Measurements from ENCODE around the gene AP1G2. TPM values are rescaled to one million over a fixed set of nuclear protein-coding genes. Genes with fewer than 3 reads are reported as not detected.

Gene AP1G2
- total RNA-seq, 1 experiment from 2014 or later: 26.0 TPM

GRCh38 chr14:23572836-23573235 is 5.2 kb upstream of the AP1G2 start:
- H3K27ac ChIP-seq (ENCODE audit: low read depth, low read length, poor library complexity, severe bottlenecking): no peak overlapping the region
- ChIA-PET POLR2A (ENCODE audit: low non-redundant PET) (no interaction called here), CTCF (interaction anchor here (0.6 kb wide), 2 partner anchors 93 to 385 kb away, joined by 3 read pairs; no protein-coding TSS in a partner anchor)
- H3K4me3 ChIP-seq (ENCODE audit: low read depth, low read length, poor library complexity, severe bottlenecking): no peak overlapping the region
- H3K9me3 ChIP-seq (ENCODE audit: low read depth, low read length, poor library complexity, severe bottlenecking): no peaks in the 10 kb centered on the region
- H3K4me1 ChIP-seq (ENCODE audit: insufficient read depth, low read length, poor library complexity, severe bottlenecking): peaks cover 16% of the 10 kb centered on the region
- H3K36me3 ChIP-seq (ENCODE audit: insufficient read depth, low read length, poor library complexity, severe bottlenecking): no peaks in the 10 kb centered on the region
- TF ChIP-seq EZH2 (IDR thresholded peaks at IDR 0.05; ENCODE audit: borderline replicate concordance, low read depth, low read length, poor library complexity, severe bottlenecking): no peak
- no peak for TF ChIP-seq CTCF (conservative IDR thresholded peaks at IDR 0.05; ENCODE audit: low read depth, low read length)
- intact Hi-C loops (cut with micrococcal nuclease; ENCODE audit: unreplicated experiment): no loop called here
- no TSS peak for BruUV-seq (replicated peaks)
- DNase-seq (ENCODE audit: low spot score): no peak
- H3K27me3 ChIP-seq (replicated peaks; ENCODE audit: insufficient read depth, low read depth, low read length, poor library complexity): peaks cover 32% of the 10 kb centered on the region

GRCh38 chr14:23572524-23572828 is 4.9 kb upstream of the AP1G2 start:
- TF ChIP-seq EZH2 (IDR thresholded peaks at IDR 0.05; ENCODE audit: borderline replicate concordance, low read depth, low read length, poor library complexity, severe bottlenecking): no peak
- POLR2A ChIA-PET (ENCODE audit: low non-redundant PET): no interaction called here
- intact Hi-C loops (cut with micrococcal nuclease; ENCODE audit: unreplicated experiment): no loop called here
- Histone ChIP-seq H3K4me1 (ENCODE audit: insufficient read depth, low read length, poor library complexity, severe bottlenecking) (peaks cover 15% of the 10 kb centered on the region), H3K9me3 (ENCODE audit: low read depth, low read length, poor library complexity, severe bottlenecking) (no peaks in the 10 kb centered on the region), H3K36me3 (ENCODE audit: insufficient read depth, low read length, poor library complexity, severe bottlenecking) (no peaks in the 10 kb centered on the region), H3K27ac (ENCODE audit: low read depth, low read length, poor library complexity, severe bottlenecking) (no peak overlapping the region), H3K27me3 (replicated peaks; ENCODE audit: insufficient read depth, low read depth, low read length, poor library complexity) (peaks cover 28% of the 10 kb centered on the region), H3K4me3 (ENCODE audit: low read depth, low read length, poor library complexity, severe bottlenecking) (no peak overlapping the region)
- no peak for DNase-seq (ENCODE audit: low spot score)
- CTCF ChIA-PET: interaction anchor here (0.6 kb wide), 2 partner anchors 92 to 385 kb away, joined by 3 read pairs; no protein-coding TSS in a partner anchor
- BruUV-seq (replicated peaks): no TSS peak

- DNase-seq (ENCODE audit: low spot score): no peak
- intact Hi-C loops (cut with micrococcal nuclease; ENCODE audit: unreplicated experiment): no loop called here
- Histone ChIP-seq H3K4me1 (ENCODE audit: insufficient read depth, low read length, poor library complexity, severe bottlenecking) (peaks cover 13% of the 10 kb centered on the region), H3K36me3 (ENCODE audit: insufficient read depth, low read length, poor library complexity, severe bottlenecking) (no peaks in the 10 kb centered on the region), H3K27me3 (replicated peaks; ENCODE audit: insufficient read depth, low read depth, low read length, poor library complexity) (peaks cover 23% of the 10 kb centered on the region), H3K27ac (ENCODE audit: low read depth, low read length, poor library complexity, severe bottlenecking) (no peak overlapping the region), H3K4me3 (ENCODE audit: low read depth, low read length, poor library complexity, severe bottlenecking) (no peak overlapping the region), H3K9me3 (ENCODE audit: low read depth, low read length, poor library complexity, severe bottlenecking) (no peaks in the 10 kb centered on the region)
- TF ChIP-seq EZH2 (IDR thresholded peaks at IDR 0.05; ENCODE audit: borderline replicate concordance, low read depth, low read length, poor library complexity, severe bottlenecking): no peak
- POLR2A ChIA-PET (ENCODE audit: low non-redundant PET): no interaction called here
- CTCF ChIA-PET: interaction anchor here (0.5 kb wide), 1 partner anchor 88 kb away, joined by 3 read pairs; no protein-coding TSS in a partner anchor
- BruUV-seq (replicated peaks): no TSS peak
Measured at GRCh38 chr14:23571701-23572523, 4.3 kb upstream of the AP1G2 start.

- Histone ChIP-seq H3K27ac (ENCODE audit: low read depth, low read length, poor library complexity, severe bottlenecking) (no peak overlapping the region), H3K9me3 (ENCODE audit: low read depth, low read length, poor library complexity, severe bottlenecking) (no peaks in the 10 kb centered on the region), H3K27me3 (replicated peaks; ENCODE audit: insufficient read depth, low read depth, low read length, poor library complexity) (peaks cover 13% of the 10 kb centered on the region), H3K36me3 (ENCODE audit: insufficient read depth, low read length, poor library complexity, severe bottlenecking) (no peaks in the 10 kb centered on the region), H3K4me3 (ENCODE audit: low read depth, low read length, poor library complexity, severe bottlenecking) (no peak overlapping the region), H3K4me1 (ENCODE audit: insufficient read depth, low read length, poor library complexity, severe bottlenecking) (peaks cover 14% of the 10 kb centered on the region)
- intact Hi-C loops (cut with micrococcal nuclease; ENCODE audit: unreplicated experiment): no loop called here
- TF ChIP-seq EZH2 (IDR thresholded peaks at IDR 0.05; ENCODE audit: borderline replicate concordance, low read depth, low read length, poor library complexity, severe bottlenecking) (no peak), CTCF (conservative IDR thresholded peaks at IDR 0.05; ENCODE audit: low read depth, low read length) (no peak)
- no TSS peak for BruUV-seq (replicated peaks)
- CTCF ChIA-PET: interaction anchor here (0.5 kb wide), 1 partner anchor 87 kb away, joined by 3 read pairs; no protein-coding TSS in a partner anchor
- POLR2A ChIA-PET (ENCODE audit: low non-redundant PET): no interaction called here
- DNase-seq (ENCODE audit: low spot score): no peak
Measured at GRCh38 chr14:23570806-23571483, 3.4 kb upstream of the AP1G2 start.

Measured in A673 (cell line).